HCT116 (cell line): Measurements from ENCODE around the gene BTBD16.

Experiments
- EGR1 ChIP-seq: IDR thresholded peaks from 2 replicates; pipeline ENCODE4 v1.6.1; 2012; ENCODE audit warnings: low read depth
- EZH2 ChIP-seq: fragments of 200-600 bp; sonication (generic); IDR thresholded peaks from 2 replicates; pipeline ENCODE4 v1.6.1; 2017; ENCODE audit warnings: antibody characterized with exemption, mixed run types
- EZH2phosphoT487 ChIP-seq: fragments of 200-600 bp; IDR thresholded peaks from 2 replicates; pipeline ENCODE4 v1.6.1; 2018; ENCODE audit warnings: antibody characterized with exemption, borderline replicate concordance
- FOSL1 ChIP-seq: IDR thresholded peaks from 2 replicates; pipeline ENCODE4 v1.6.1; 2012; ENCODE audit warnings: low read depth
- JUND ChIP-seq: IDR thresholded peaks from 2 replicates; pipeline ENCODE4 v1.6.1; 2012
- POLR2A ChIP-seq: IDR thresholded peaks from 2 replicates; pipeline ENCODE4 v1.7.0; 2011; ENCODE audit warnings: borderline replicate concordance; ENCODE audit not compliant: insufficient read depth, insufficient read length; ENCODE audit errors: extremely low read depth
- POLR2AphosphoS5 ChIP-seq: IDR thresholded peaks from 2 replicates; pipeline ENCODE4 v1.6.1; 2011; ENCODE audit warnings: mild to moderate bottlenecking, low read depth, low read length, moderate library complexity
- RAD21 ChIP-seq: IDR thresholded peaks from 2 replicates; pipeline ENCODE4 v1.6.1; 2012; ENCODE audit warnings: low read depth, mild to moderate bottlenecking
- TF ChIP-seq, protein P1 (sequence below), 3 experiments: fragments of 200-600 bp in 1 of 3; sonication (generic) in 1 of 3; IDR thresholded peaks in 2 of 3; conservative IDR thresholded peaks in 1 of 3; 2 replicates each; pipeline ENCODE4 v1.5.1; 2012 to 2017; ENCODE audit warnings: low read depth in 2 of 3, low read length in 2 of 3, antibody characterized with exemption in 1 of 3, borderline replicate concordance in 1 of 3, control low read depth in 1 of 3, mild to moderate bottlenecking in 1 of 3, mixed read lengths in 1 of 3, mixed run types in 1 of 3, moderate library complexity in 1 of 3; ENCODE audit not compliant: insufficient read depth in 1 of 3
- TF ChIP-seq, protein P2 (sequence below): IDR thresholded peaks from 2 replicates; pipeline ENCODE4 v1.6.1; 2012; ENCODE audit warnings: low read depth
- TF ChIP-seq, protein P3 (sequence below): IDR thresholded peaks from 2 replicates; pipeline ENCODE4 v1.6.1; 2012
- TF ChIP-seq, protein P4 (sequence below): IDR thresholded peaks from 2 replicates; pipeline ENCODE4 v1.6.1; 2012

DNA sequence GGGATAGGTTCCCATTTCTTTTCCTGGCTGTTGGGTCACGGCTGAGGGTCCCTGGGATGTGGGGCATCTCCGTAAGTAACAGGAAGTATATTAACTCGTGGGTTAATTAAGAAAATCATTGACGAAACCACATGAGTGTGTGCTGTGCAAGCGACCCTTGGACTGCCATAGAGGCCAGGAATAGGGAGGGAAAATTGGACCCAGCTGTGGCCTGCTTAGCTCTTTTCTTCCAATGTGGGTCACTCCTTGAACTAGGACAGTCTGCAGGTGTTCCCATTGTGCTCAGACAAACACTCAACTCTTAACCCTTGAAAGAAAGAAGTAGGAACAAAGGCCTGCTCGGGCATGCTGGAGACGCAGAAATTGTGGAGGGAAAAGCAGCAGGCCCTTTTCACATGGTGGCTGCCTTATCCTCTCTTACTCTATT is 77.9 kb downstream of the BTBD16 start:
- TF ChIP-seq, protein P1, sequence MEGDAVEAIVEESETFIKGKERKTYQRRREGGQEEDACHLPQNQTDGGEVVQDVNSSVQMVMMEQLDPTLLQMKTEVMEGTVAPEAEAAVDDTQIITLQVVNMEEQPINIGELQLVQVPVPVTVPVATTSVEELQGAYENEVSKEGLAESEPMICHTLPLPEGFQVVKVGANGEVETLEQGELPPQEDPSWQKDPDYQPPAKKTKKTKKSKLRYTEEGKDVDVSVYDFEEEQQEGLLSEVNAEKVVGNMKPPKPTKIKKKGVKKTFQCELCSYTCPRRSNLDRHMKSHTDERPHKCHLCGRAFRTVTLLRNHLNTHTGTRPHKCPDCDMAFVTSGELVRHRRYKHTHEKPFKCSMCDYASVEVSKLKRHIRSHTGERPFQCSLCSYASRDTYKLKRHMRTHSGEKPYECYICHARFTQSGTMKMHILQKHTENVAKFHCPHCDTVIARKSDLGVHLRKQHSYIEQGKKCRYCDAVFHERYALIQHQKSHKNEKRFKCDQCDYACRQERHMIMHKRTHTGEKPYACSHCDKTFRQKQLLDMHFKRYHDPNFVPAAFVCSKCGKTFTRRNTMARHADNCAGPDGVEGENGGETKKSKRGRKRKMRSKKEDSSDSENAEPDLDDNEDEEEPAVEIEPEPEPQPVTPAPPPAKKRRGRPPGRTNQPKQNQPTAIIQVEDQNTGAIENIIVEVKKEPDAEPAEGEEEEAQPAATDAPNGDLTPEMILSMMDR (IDR thresholded peaks at IDR 0.05 in 2 of 3, conservative IDR thresholded peaks at IDR 0.05 in 1 of 3; ENCODE audit: borderline replicate concordance in 1 of 3, insufficient read depth in 1 of 3, low read depth in 2 of 3, low read length in 2 of 3) = no peak
- TF ChIP-seq JUND = no peak
- no peak for TF ChIP-seq POLR2AphosphoS5
- TF ChIP-seq, protein P2, sequence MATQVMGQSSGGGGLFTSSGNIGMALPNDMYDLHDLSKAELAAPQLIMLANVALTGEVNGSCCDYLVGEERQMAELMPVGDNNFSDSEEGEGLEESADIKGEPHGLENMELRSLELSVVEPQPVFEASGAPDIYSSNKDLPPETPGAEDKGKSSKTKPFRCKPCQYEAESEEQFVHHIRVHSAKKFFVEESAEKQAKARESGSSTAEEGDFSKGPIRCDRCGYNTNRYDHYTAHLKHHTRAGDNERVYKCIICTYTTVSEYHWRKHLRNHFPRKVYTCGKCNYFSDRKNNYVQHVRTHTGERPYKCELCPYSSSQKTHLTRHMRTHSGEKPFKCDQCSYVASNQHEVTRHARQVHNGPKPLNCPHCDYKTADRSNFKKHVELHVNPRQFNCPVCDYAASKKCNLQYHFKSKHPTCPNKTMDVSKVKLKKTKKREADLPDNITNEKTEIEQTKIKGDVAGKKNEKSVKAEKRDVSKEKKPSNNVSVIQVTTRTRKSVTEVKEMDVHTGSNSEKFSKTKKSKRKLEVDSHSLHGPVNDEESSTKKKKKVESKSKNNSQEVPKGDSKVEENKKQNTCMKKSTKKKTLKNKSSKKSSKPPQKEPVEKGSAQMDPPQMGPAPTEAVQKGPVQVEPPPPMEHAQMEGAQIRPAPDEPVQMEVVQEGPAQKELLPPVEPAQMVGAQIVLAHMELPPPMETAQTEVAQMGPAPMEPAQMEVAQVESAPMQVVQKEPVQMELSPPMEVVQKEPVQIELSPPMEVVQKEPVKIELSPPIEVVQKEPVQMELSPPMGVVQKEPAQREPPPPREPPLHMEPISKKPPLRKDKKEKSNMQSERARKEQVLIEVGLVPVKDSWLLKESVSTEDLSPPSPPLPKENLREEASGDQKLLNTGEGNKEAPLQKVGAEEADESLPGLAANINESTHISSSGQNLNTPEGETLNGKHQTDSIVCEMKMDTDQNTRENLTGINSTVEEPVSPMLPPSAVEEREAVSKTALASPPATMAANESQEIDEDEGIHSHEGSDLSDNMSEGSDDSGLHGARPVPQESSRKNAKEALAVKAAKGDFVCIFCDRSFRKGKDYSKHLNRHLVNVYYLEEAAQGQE = no peak
- no peak for TF ChIP-seq RAD21
- no peak for TF ChIP-seq POLR2A
- TF ChIP-seq, protein P3, sequence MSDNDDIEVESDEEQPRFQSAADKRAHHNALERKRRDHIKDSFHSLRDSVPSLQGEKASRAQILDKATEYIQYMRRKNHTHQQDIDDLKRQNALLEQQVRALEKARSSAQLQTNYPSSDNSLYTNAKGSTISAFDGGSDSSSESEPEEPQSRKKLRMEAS = no peak
- no peak for TF ChIP-seq EGR1
- no peak for TF ChIP-seq EZH2
- no peak for TF ChIP-seq FOSL1
- TF ChIP-seq, protein P4, sequence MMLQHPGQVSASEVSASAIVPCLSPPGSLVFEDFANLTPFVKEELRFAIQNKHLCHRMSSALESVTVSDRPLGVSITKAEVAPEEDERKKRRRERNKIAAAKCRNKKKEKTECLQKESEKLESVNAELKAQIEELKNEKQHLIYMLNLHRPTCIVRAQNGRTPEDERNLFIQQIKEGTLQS = no peak
- no peak for TF ChIP-seq EZH2phosphoT487
